Neural cell (in vitro differentiated cells): ENCODE measurements around the gene SMIM7. TPM values are rescaled to one million over a fixed set of nuclear protein-coding genes. Genes with fewer than 3 reads are reported as not detected.

Source experiments
- H2AFZ ChIP-seq: fragments of 200-600, 300-800 bp; sonication (generic), shearing (Covaris generic); 2 replicates; pipeline ENCODE4 v1.6.0; 2014; ENCODE audit warnings: low read depth, mild to moderate bottlenecking, antibody characterized with exemption, low read length, moderate library complexity
- H3F3A ChIP-seq: fragments of 200-600 bp; shearing (Covaris generic); 2 replicates; pipeline ENCODE4 v1.6.1; 2016; ENCODE audit warnings: mild to moderate bottlenecking, moderate library complexity, mixed read lengths, antibody characterized with exemption, low read length; ENCODE audit not compliant: insufficient read depth, poor library complexity, severe bottlenecking
- H3K27ac ChIP-seq: fragments of 200-600, 300-800 bp; sonication (generic), shearing (Covaris generic); 2 replicates; pipeline ENCODE4 v1.5.1; 2014; ENCODE audit warnings: mild to moderate bottlenecking, low read length, moderate library complexity
- H3K27me3 ChIP-seq: fragments of 300-800, 200-600 bp; sonication (generic), shearing (Covaris generic); 2 replicates; pipeline ENCODE4 v1.6.0; 2014; ENCODE audit warnings: mild to moderate bottlenecking, low read depth, low read length, moderate library complexity; ENCODE audit not compliant: insufficient read depth
- H3K36me3 ChIP-seq: fragments of 300-800, 200-600 bp; sonication (generic), shearing (Covaris generic); 2 replicates; pipeline ENCODE4 v1.5.1; 2014; ENCODE audit warnings: mild to moderate bottlenecking, antibody characterized with exemption, low read length, moderate library complexity; ENCODE audit not compliant: insufficient read depth
- H3K4me2 ChIP-seq: fragments of 300-800, 200-600 bp; sonication (generic), shearing (Covaris generic); 2 replicates; pipeline ENCODE4 v1.6.0; 2014; ENCODE audit warnings: mild to moderate bottlenecking, low read length
- H3K4me3 ChIP-seq: fragments of 300-800, 200-600 bp; sonication (generic), shearing (Covaris generic); 2 replicates; pipeline ENCODE4 v1.5.1; 2014; ENCODE audit warnings: mild to moderate bottlenecking, low read length, moderate library complexity
- H3K79me2 ChIP-seq: fragments of 200-600 bp; shearing (Covaris generic); replicated peaks from 2 replicates; pipeline ENCODE4 v1.6.0; 2014; ENCODE audit warnings: mild to moderate bottlenecking, low read length, moderate library complexity; ENCODE audit not compliant: insufficient read depth
- H3K9ac ChIP-seq: fragments of 300-800, 200-600 bp; sonication (generic), shearing (Covaris generic); 2 replicates; pipeline ENCODE4 v1.6.1; 2016; ENCODE audit warnings: mild to moderate bottlenecking, low read length, mixed read lengths
- H3K9me2 ChIP-seq: fragments of 200-600 bp; shearing (Covaris generic); 2 replicates; pipeline ENCODE4 v1.6.1; 2016; ENCODE audit warnings: mild to moderate bottlenecking, low read length, mixed read lengths; ENCODE audit not compliant: insufficient read depth
- H3K9me3 ChIP-seq: fragments of 200-600, 300-800 bp; sonication (generic), shearing (Covaris generic); 2 replicates; pipeline ENCODE4 v1.6.1; 2016; ENCODE audit warnings: mild to moderate bottlenecking, mixed run types, low read length, moderate library complexity, mixed read lengths
- H4K20me1 ChIP-seq: fragments of 200-600 bp; shearing (Covaris generic); 2 replicates; pipeline ENCODE4 v1.6.1; 2016; ENCODE audit warnings: mild to moderate bottlenecking, mixed run types; ENCODE audit not compliant: insufficient read depth
- EP300 ChIP-seq: fragments of 450-650 bp; conservative IDR thresholded peaks from 2 replicates; pipeline ENCODE4 v1.6.1; 2014; ENCODE audit warnings: antibody characterized with exemption, mild to moderate bottlenecking, moderate library complexity; ENCODE audit not compliant: poor library complexity, severe bottlenecking
- EZH2 ChIP-seq: fragments of 200-600, 300-800 bp; shearing (Covaris generic), sonication (generic); IDR thresholded peaks from 2 replicates; pipeline ENCODE4 v1.6.1; 2014; ENCODE audit warnings: antibody characterized with exemption, low read length, borderline replicate concordance, mild to moderate bottlenecking; ENCODE audit not compliant: insufficient read depth, poor library complexity, severe bottlenecking
- MXI1 ChIP-seq: fragments of 450-650 bp; conservative IDR thresholded peaks from 2 replicates; pipeline ENCODE4 v1.6.1; 2014; ENCODE audit warnings: antibody characterized with exemption, mild to moderate bottlenecking; ENCODE audit not compliant: poor library complexity, severe bottlenecking
- POLR2AphosphoS5 ChIP-seq: IDR thresholded peaks from 2 replicates; pipeline ENCODE4 v1.6.1; 2012
- RAD21 ChIP-seq: fragments of 450-650 bp; conservative IDR thresholded peaks from 2 replicates; pipeline ENCODE4 v1.6.1; 2014; ENCODE audit warnings: antibody characterized with exemption, mild to moderate bottlenecking, moderate library complexity
- SMC3 ChIP-seq: fragments of 450-650 bp; conservative IDR thresholded peaks from 2 replicates; pipeline ENCODE4 v1.6.1; 2014; ENCODE audit warnings: antibody characterized with exemption, mild to moderate bottlenecking, moderate library complexity; ENCODE audit not compliant: poor library complexity
- TAF1 ChIP-seq: IDR thresholded peaks from 2 replicates; pipeline ENCODE4 v1.6.1; 2012; ENCODE audit warnings: low read depth
- polyA plus RNA-seq: library from polyadenylated mRNA; depleted of rRNA; stranded (reverse); fragments of >200 nt; gene quantifications from 2 replicates; pipeline ENCODE4 v1.2.3, GENCODE V29; 2014
- TF ChIP-seq, protein P1 (sequence below): fragments of 450-650 bp; IDR thresholded peaks from 2 replicates; pipeline ENCODE4 v1.5.1; 2014; ENCODE audit warnings: antibody characterized with exemption, mild to moderate bottlenecking, moderate library complexity; ENCODE audit not compliant: poor library complexity, severe bottlenecking
- TF ChIP-seq, protein P2 (sequence below): IDR thresholded peaks from 2 replicates; pipeline ENCODE4 v1.6.1; 2012; ENCODE audit warnings: borderline replicate concordance

Gene SMIM7
- polyA plus RNA-seq, 1 donor from 2014 or later, result 153 TPM

DNA sequence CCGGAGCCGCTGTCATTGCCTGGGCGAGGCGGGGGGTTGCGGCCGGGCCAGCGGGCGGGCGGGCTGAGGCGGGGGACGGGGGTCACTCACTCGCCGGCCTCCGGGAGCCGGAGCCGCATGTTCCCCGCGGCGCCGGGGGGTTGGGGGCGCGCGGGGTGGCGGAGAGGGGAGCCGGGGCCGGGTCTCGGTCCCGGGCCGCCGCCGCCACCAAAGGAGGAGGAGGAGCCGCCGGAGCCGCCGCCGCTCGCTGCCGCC lies 32.1 kb downstream of the SMIM7 start:
- Histone ChIP-seq H3K79me2 (peaks cover 41% of the 10 kb centered on the region), H3K9ac (peak overlapping the region; percentile 82), H3K9me3 (no peaks in the 10 kb centered on the region), H3K4me2 (no peak overlapping the region), H3K27ac (no peak overlapping the region), H4K20me1 (peaks cover 5% of the 10 kb centered on the region), H3K4me3 (peak overlapping the region; percentile 99), H2AFZ (no peak overlapping the region), H3F3A (no peaks in the 10 kb centered on the region), H3K27me3 (no peaks in the 10 kb centered on the region), H3K9me2 (no peaks in the 10 kb centered on the region), H3K36me3 (no peaks in the 10 kb centered on the region)
- TF ChIP-seq EZH2 (no peak), MXI1 (no peak), RAD21 (no peak), POLR2AphosphoS5 (no peak), EP300 (no peak), TAF1 (no peak), SMC3 (no peak)
- TF ChIP-seq, protein P1, sequence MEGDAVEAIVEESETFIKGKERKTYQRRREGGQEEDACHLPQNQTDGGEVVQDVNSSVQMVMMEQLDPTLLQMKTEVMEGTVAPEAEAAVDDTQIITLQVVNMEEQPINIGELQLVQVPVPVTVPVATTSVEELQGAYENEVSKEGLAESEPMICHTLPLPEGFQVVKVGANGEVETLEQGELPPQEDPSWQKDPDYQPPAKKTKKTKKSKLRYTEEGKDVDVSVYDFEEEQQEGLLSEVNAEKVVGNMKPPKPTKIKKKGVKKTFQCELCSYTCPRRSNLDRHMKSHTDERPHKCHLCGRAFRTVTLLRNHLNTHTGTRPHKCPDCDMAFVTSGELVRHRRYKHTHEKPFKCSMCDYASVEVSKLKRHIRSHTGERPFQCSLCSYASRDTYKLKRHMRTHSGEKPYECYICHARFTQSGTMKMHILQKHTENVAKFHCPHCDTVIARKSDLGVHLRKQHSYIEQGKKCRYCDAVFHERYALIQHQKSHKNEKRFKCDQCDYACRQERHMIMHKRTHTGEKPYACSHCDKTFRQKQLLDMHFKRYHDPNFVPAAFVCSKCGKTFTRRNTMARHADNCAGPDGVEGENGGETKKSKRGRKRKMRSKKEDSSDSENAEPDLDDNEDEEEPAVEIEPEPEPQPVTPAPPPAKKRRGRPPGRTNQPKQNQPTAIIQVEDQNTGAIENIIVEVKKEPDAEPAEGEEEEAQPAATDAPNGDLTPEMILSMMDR, result no peak
- TF ChIP-seq, protein P2, sequence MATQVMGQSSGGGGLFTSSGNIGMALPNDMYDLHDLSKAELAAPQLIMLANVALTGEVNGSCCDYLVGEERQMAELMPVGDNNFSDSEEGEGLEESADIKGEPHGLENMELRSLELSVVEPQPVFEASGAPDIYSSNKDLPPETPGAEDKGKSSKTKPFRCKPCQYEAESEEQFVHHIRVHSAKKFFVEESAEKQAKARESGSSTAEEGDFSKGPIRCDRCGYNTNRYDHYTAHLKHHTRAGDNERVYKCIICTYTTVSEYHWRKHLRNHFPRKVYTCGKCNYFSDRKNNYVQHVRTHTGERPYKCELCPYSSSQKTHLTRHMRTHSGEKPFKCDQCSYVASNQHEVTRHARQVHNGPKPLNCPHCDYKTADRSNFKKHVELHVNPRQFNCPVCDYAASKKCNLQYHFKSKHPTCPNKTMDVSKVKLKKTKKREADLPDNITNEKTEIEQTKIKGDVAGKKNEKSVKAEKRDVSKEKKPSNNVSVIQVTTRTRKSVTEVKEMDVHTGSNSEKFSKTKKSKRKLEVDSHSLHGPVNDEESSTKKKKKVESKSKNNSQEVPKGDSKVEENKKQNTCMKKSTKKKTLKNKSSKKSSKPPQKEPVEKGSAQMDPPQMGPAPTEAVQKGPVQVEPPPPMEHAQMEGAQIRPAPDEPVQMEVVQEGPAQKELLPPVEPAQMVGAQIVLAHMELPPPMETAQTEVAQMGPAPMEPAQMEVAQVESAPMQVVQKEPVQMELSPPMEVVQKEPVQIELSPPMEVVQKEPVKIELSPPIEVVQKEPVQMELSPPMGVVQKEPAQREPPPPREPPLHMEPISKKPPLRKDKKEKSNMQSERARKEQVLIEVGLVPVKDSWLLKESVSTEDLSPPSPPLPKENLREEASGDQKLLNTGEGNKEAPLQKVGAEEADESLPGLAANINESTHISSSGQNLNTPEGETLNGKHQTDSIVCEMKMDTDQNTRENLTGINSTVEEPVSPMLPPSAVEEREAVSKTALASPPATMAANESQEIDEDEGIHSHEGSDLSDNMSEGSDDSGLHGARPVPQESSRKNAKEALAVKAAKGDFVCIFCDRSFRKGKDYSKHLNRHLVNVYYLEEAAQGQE, result no peak

DNA sequence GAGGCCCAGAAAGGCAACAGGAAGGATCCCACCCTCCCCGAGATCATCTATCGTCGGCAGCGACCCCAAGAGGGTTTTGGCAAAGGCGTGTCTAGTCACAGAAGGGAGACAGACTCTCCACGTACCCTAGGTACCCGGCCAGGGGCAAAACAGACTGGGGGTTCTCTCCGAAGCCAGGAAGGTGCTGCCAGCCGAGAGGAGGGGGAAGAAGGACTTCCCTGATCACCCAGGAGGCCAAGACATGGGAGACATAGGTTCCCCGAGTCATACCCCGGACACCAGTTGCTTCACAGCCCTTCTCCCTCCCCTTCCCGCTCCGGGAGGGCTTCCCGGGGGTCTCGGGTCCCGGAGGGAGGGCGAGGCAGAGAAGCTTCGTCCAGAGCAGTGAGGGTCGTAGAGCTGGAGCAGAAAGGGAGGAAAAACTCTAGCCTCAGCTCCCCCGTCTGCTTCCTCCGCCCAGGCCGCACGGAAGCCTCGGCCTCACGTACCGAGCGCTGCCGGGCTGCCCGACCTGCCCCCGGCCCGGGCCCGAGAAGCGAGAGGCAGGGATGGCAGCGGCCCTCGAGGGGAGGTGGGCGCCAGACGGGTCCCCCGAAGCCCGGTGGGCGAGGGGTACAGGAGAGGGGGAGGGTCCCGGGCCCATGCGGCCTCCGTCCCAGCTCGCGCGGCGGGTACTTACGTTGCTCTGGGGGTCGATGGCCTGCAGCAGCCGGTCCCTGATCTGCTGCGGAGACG lies 32.6 kb downstream of the SMIM7 start:
- Histone ChIP-seq H3K27me3 (no peaks in the 10 kb centered on the region), H2AFZ (no peak overlapping the region), H3F3A (no peaks in the 10 kb centered on the region), H3K4me2 (peak overlapping the region; percentile 73), H3K9me3 (no peaks in the 10 kb centered on the region), H3K36me3 (no peaks in the 10 kb centered on the region), H3K9ac (peak overlapping the region; percentile 82), H3K9me2 (no peaks in the 10 kb centered on the region), H4K20me1 (peaks cover 5% of the 10 kb centered on the region), H3K4me3 (peak overlapping the region; percentile 99), H3K27ac (peak overlapping the region; percentile 24), H3K79me2 (peaks cover 46% of the 10 kb centered on the region)
- TF ChIP-seq MXI1 (no peak), POLR2AphosphoS5 (no peak), SMC3 (no peak), EZH2 (no peak), TAF1 (no peak), RAD21 (no peak), EP300 (no peak)
- TF ChIP-seq, protein P2, result no peak
- TF ChIP-seq, protein P1, result no peak
